Neural cell (in vitro differentiated cells): ENCODE results near the gene PDE3A. TPM values are rescaled to one million over a fixed set of nuclear protein-coding genes. Genes with fewer than 3 reads are reported as not detected.

Source experiments
- H2AFZ ChIP-seq: fragments of 200-600, 300-800 bp; sonication (generic), shearing (Covaris generic); 2 replicates; pipeline ENCODE4 v1.6.0; 2014; ENCODE audit warnings: low read depth, mild to moderate bottlenecking, antibody characterized with exemption, low read length, moderate library complexity
- H3F3A ChIP-seq: fragments of 200-600 bp; shearing (Covaris generic); 2 replicates; pipeline ENCODE4 v1.6.1; 2016; ENCODE audit warnings: mild to moderate bottlenecking, moderate library complexity, mixed read lengths, antibody characterized with exemption, low read length; ENCODE audit not compliant: insufficient read depth, poor library complexity, severe bottlenecking
- H3K27ac ChIP-seq: fragments of 200-600, 300-800 bp; sonication (generic), shearing (Covaris generic); 2 replicates; pipeline ENCODE4 v1.5.1; 2014; ENCODE audit warnings: mild to moderate bottlenecking, low read length, moderate library complexity
- H3K27me3 ChIP-seq: fragments of 300-800, 200-600 bp; sonication (generic), shearing (Covaris generic); 2 replicates; pipeline ENCODE4 v1.6.0; 2014; ENCODE audit warnings: mild to moderate bottlenecking, low read depth, low read length, moderate library complexity; ENCODE audit not compliant: insufficient read depth
- H3K36me3 ChIP-seq: fragments of 300-800, 200-600 bp; sonication (generic), shearing (Covaris generic); 2 replicates; pipeline ENCODE4 v1.5.1; 2014; ENCODE audit warnings: mild to moderate bottlenecking, antibody characterized with exemption, low read length, moderate library complexity; ENCODE audit not compliant: insufficient read depth
- H3K4me2 ChIP-seq: fragments of 300-800, 200-600 bp; sonication (generic), shearing (Covaris generic); 2 replicates; pipeline ENCODE4 v1.6.0; 2014; ENCODE audit warnings: mild to moderate bottlenecking, low read length
- H3K4me3 ChIP-seq: fragments of 300-800, 200-600 bp; sonication (generic), shearing (Covaris generic); 2 replicates; pipeline ENCODE4 v1.5.1; 2014; ENCODE audit warnings: mild to moderate bottlenecking, low read length, moderate library complexity
- H3K79me2 ChIP-seq: fragments of 200-600 bp; shearing (Covaris generic); replicated peaks from 2 replicates; pipeline ENCODE4 v1.6.0; 2014; ENCODE audit warnings: mild to moderate bottlenecking, low read length, moderate library complexity; ENCODE audit not compliant: insufficient read depth
- H3K9ac ChIP-seq: fragments of 300-800, 200-600 bp; sonication (generic), shearing (Covaris generic); 2 replicates; pipeline ENCODE4 v1.6.1; 2016; ENCODE audit warnings: mild to moderate bottlenecking, low read length, mixed read lengths
- H3K9me2 ChIP-seq: fragments of 200-600 bp; shearing (Covaris generic); 2 replicates; pipeline ENCODE4 v1.6.1; 2016; ENCODE audit warnings: mild to moderate bottlenecking, low read length, mixed read lengths; ENCODE audit not compliant: insufficient read depth
- H3K9me3 ChIP-seq: fragments of 200-600, 300-800 bp; sonication (generic), shearing (Covaris generic); 2 replicates; pipeline ENCODE4 v1.6.1; 2016; ENCODE audit warnings: mild to moderate bottlenecking, mixed run types, low read length, moderate library complexity, mixed read lengths
- H4K20me1 ChIP-seq: fragments of 200-600 bp; shearing (Covaris generic); 2 replicates; pipeline ENCODE4 v1.6.1; 2016; ENCODE audit warnings: mild to moderate bottlenecking, mixed run types; ENCODE audit not compliant: insufficient read depth
- EP300 ChIP-seq: fragments of 450-650 bp; conservative IDR thresholded peaks from 2 replicates; pipeline ENCODE4 v1.6.1; 2014; ENCODE audit warnings: antibody characterized with exemption, mild to moderate bottlenecking, moderate library complexity; ENCODE audit not compliant: poor library complexity, severe bottlenecking
- EZH2 ChIP-seq: fragments of 200-600, 300-800 bp; shearing (Covaris generic), sonication (generic); IDR thresholded peaks from 2 replicates; pipeline ENCODE4 v1.6.1; 2014; ENCODE audit warnings: antibody characterized with exemption, low read length, borderline replicate concordance, mild to moderate bottlenecking; ENCODE audit not compliant: insufficient read depth, poor library complexity, severe bottlenecking
- MXI1 ChIP-seq: fragments of 450-650 bp; conservative IDR thresholded peaks from 2 replicates; pipeline ENCODE4 v1.6.1; 2014; ENCODE audit warnings: antibody characterized with exemption, mild to moderate bottlenecking; ENCODE audit not compliant: poor library complexity, severe bottlenecking
- POLR2AphosphoS5 ChIP-seq: IDR thresholded peaks from 2 replicates; pipeline ENCODE4 v1.6.1; 2012
- RAD21 ChIP-seq: fragments of 450-650 bp; conservative IDR thresholded peaks from 2 replicates; pipeline ENCODE4 v1.6.1; 2014; ENCODE audit warnings: antibody characterized with exemption, mild to moderate bottlenecking, moderate library complexity
- SMC3 ChIP-seq: fragments of 450-650 bp; conservative IDR thresholded peaks from 2 replicates; pipeline ENCODE4 v1.6.1; 2014; ENCODE audit warnings: antibody characterized with exemption, mild to moderate bottlenecking, moderate library complexity; ENCODE audit not compliant: poor library complexity
- TAF1 ChIP-seq: IDR thresholded peaks from 2 replicates; pipeline ENCODE4 v1.6.1; 2012; ENCODE audit warnings: low read depth
- polyA plus RNA-seq: library from polyadenylated mRNA; depleted of rRNA; stranded (reverse); fragments of >200 nt; gene quantifications from 2 replicates; pipeline ENCODE4 v1.2.3, GENCODE V29; 2014
- TF ChIP-seq, protein P1 (sequence below): IDR thresholded peaks from 2 replicates; pipeline ENCODE4 v1.6.1; 2012; ENCODE audit warnings: borderline replicate concordance
- TF ChIP-seq, protein P2 (sequence below): fragments of 450-650 bp; IDR thresholded peaks from 2 replicates; pipeline ENCODE4 v1.5.1; 2014; ENCODE audit warnings: antibody characterized with exemption, mild to moderate bottlenecking, moderate library complexity; ENCODE audit not compliant: poor library complexity, severe bottlenecking

Gene PDE3A
- polyA plus RNA-seq, 1 donor from 2014 or later: 0.94 TPM

DNA sequence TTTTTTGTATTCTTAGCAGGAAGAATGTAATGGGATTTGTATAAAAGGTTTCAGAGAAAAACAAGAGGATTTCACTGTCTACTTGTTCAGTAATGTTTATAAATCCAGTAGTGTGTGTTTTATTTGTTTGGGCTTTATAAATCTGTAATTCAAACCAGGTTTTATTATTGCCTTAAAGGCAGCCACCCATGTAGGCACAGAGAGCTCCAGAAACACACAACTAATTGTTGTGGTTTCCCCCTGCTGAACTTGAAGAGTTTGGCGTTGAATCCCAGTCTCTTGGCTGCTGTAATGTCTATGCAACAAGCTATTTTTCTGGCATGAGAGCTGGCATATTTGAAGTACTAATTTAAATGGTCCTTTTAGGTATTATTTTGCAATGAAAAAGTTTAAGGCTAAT, 263.4 kb downstream of the PDE3A start:
- no peak overlapping the region for H3K4me3 ChIP-seq
- H4K20me1 ChIP-seq: no peaks in the 10 kb centered on the region
- H3K27me3 ChIP-seq: no peaks in the 10 kb centered on the region
- TF ChIP-seq POLR2AphosphoS5 (no peak), SMC3 (no peak), TAF1 (no peak), MXI1 (no peak), EP300 (no peak), EZH2 (no peak), RAD21 (no peak)
- TF ChIP-seq, protein P1, sequence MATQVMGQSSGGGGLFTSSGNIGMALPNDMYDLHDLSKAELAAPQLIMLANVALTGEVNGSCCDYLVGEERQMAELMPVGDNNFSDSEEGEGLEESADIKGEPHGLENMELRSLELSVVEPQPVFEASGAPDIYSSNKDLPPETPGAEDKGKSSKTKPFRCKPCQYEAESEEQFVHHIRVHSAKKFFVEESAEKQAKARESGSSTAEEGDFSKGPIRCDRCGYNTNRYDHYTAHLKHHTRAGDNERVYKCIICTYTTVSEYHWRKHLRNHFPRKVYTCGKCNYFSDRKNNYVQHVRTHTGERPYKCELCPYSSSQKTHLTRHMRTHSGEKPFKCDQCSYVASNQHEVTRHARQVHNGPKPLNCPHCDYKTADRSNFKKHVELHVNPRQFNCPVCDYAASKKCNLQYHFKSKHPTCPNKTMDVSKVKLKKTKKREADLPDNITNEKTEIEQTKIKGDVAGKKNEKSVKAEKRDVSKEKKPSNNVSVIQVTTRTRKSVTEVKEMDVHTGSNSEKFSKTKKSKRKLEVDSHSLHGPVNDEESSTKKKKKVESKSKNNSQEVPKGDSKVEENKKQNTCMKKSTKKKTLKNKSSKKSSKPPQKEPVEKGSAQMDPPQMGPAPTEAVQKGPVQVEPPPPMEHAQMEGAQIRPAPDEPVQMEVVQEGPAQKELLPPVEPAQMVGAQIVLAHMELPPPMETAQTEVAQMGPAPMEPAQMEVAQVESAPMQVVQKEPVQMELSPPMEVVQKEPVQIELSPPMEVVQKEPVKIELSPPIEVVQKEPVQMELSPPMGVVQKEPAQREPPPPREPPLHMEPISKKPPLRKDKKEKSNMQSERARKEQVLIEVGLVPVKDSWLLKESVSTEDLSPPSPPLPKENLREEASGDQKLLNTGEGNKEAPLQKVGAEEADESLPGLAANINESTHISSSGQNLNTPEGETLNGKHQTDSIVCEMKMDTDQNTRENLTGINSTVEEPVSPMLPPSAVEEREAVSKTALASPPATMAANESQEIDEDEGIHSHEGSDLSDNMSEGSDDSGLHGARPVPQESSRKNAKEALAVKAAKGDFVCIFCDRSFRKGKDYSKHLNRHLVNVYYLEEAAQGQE: no peak
- TF ChIP-seq, protein P2, sequence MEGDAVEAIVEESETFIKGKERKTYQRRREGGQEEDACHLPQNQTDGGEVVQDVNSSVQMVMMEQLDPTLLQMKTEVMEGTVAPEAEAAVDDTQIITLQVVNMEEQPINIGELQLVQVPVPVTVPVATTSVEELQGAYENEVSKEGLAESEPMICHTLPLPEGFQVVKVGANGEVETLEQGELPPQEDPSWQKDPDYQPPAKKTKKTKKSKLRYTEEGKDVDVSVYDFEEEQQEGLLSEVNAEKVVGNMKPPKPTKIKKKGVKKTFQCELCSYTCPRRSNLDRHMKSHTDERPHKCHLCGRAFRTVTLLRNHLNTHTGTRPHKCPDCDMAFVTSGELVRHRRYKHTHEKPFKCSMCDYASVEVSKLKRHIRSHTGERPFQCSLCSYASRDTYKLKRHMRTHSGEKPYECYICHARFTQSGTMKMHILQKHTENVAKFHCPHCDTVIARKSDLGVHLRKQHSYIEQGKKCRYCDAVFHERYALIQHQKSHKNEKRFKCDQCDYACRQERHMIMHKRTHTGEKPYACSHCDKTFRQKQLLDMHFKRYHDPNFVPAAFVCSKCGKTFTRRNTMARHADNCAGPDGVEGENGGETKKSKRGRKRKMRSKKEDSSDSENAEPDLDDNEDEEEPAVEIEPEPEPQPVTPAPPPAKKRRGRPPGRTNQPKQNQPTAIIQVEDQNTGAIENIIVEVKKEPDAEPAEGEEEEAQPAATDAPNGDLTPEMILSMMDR: no peak
- H3K79me2 ChIP-seq: no peaks in the 10 kb centered on the region
- H3K9me2 ChIP-seq: no peaks in the 10 kb centered on the region
- no peaks in the 10 kb centered on the region for H3K36me3 ChIP-seq
- no peak overlapping the region for H3K27ac ChIP-seq
- no peak overlapping the region for H2AFZ ChIP-seq
- no peaks in the 10 kb centered on the region for H3F3A ChIP-seq
- H3K9ac ChIP-seq: no peak overlapping the region
- H3K9me3 ChIP-seq: no peaks in the 10 kb centered on the region
- H3K4me2 ChIP-seq: no peak overlapping the region

DNA sequence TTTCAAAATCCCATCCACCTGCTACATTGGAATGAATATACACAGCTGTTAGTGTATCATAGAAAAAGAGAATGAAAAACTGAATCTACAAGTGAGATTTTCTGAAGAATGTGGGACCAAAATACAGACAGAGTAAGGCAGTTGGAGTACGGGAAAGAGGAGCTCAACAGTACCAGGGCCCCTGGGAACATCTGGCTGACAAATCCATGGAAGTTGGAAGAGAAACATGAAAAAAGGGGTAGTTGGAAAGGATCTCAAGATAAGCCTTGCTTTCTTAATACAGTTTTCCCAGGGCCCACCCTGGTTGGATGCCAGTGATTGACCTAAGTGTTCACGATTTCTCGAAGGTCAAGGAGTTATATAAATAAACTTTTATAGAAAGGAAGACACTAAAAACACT, 272.8 kb downstream of the PDE3A start:
- TF ChIP-seq RAD21: no peak
- Histone ChIP-seq H3K9me3 (no peaks in the 10 kb centered on the region), H3K36me3 (no peaks in the 10 kb centered on the region), H3K4me2 (no peak overlapping the region), H4K20me1 (no peaks in the 10 kb centered on the region), H2AFZ (no peak overlapping the region), H3K9ac (no peak overlapping the region), H3K4me3 (no peak overlapping the region), H3K27ac (no peak overlapping the region), H3K27me3 (no peaks in the 10 kb centered on the region), H3K79me2 (no peaks in the 10 kb centered on the region), H3F3A (no peaks in the 10 kb centered on the region), H3K9me2 (no peaks in the 10 kb centered on the region)

DNA sequence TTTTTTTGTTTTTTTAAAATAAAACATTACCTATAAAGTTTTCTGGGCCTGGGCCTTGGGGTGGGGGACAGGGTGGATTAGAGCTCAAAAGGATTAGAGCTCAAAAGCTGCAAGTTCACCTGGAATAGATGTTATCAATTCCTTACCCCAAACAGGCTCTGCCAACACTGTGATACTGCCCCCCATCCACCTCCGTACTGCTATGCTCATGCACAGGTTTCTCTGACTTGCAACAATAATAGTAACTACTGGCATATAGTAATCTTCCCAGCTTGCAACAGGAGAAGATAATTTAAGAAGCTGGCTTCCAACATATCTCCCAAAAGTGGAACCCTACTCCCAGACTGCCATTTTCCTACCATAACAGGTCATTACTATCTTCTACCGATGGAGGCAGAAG, 275.5 kb downstream of the PDE3A start:
- H3K27me3 ChIP-seq: no peaks in the 10 kb centered on the region
- H3K36me3 ChIP-seq: no peaks in the 10 kb centered on the region
- no peak overlapping the region for H3K9ac ChIP-seq
- no peak overlapping the region for H3K4me2 ChIP-seq
- H3K27ac ChIP-seq: no peak overlapping the region
- H3K9me3 ChIP-seq: no peaks in the 10 kb centered on the region
- no peaks in the 10 kb centered on the region for H3K9me2 ChIP-seq
- H2AFZ ChIP-seq: no peak overlapping the region
- H3K4me3 ChIP-seq: no peak overlapping the region
- H4K20me1 ChIP-seq: no peaks in the 10 kb centered on the region
- H3K79me2 ChIP-seq: no peaks in the 10 kb centered on the region
- no peak for TF ChIP-seq MXI1
- no peaks in the 10 kb centered on the region for H3F3A ChIP-seq
